A673 (cell line): ENCODE measurements around the gene RNF168.

ENCODE experiments used
- EZH2 ChIP-seq: fragments of 200-600 bp; sonication (generic); IDR thresholded peaks from 2 replicates; pipeline ENCODE4 v1.6.1; 2017; ENCODE audit warnings: borderline replicate concordance, low read depth, mild to moderate bottlenecking, mixed read lengths, antibody characterized with exemption, low read length; ENCODE audit not compliant: poor library complexity, severe bottlenecking
- TF ChIP-seq, protein P1 (sequence below): fragments of 300-800, 200-600 bp; sonication (generic); conservative IDR thresholded peaks from 2 replicates; pipeline ENCODE4 v1.5.1; 2017; ENCODE audit warnings: low read depth, mild to moderate bottlenecking, antibody characterized with exemption, low read length, moderate library complexity, mixed read lengths

DNA sequence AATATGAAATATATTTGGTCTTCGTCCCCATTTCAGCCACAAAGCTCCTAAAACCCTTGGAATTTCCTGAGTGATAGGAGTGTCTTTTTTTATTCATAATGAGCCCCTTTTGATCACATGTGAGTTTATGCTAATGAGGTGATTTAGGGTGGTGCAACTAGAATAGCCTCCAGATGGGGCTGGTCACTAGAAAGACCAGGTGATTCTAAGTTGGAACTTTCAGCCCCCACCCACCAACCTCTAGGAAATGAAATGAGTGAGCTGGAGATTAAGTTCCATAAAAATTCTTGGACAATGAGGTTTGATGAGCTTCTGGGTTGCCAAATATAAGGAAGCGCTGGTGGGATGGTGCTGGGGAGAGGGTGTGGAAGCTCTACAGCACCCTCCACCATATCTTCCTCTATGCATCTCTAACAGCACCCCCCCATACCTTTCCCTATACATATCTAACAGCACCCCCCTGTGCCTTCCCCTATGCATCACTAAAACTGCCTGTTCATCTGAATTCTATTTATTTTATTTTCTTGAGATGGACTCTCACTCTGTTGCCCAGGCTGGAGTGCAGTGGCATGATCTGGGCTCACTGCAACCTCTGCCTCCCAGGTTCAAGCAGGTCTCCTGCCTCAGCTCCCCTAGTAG, 13.7 kb upstream of the RNF168 start:
- TF ChIP-seq, protein P1, sequence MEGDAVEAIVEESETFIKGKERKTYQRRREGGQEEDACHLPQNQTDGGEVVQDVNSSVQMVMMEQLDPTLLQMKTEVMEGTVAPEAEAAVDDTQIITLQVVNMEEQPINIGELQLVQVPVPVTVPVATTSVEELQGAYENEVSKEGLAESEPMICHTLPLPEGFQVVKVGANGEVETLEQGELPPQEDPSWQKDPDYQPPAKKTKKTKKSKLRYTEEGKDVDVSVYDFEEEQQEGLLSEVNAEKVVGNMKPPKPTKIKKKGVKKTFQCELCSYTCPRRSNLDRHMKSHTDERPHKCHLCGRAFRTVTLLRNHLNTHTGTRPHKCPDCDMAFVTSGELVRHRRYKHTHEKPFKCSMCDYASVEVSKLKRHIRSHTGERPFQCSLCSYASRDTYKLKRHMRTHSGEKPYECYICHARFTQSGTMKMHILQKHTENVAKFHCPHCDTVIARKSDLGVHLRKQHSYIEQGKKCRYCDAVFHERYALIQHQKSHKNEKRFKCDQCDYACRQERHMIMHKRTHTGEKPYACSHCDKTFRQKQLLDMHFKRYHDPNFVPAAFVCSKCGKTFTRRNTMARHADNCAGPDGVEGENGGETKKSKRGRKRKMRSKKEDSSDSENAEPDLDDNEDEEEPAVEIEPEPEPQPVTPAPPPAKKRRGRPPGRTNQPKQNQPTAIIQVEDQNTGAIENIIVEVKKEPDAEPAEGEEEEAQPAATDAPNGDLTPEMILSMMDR: no peak
- TF ChIP-seq EZH2: no peak
